K562 (cell line): Measurements from ENCODE around the gene CACNA1E. TPM values are rescaled to one million over a fixed set of nuclear protein-coding genes. Genes with fewer than 3 reads are reported as not detected.

ENCODE experiments used
- ATAC-seq: fragments of 200-7000 bp; cut with Tn5 transposase; 3 replicates; pipeline ENCODE4 v1.9.1; 2020; ENCODE audit warnings: moderate library complexity
- BruUV-seq: library from RNA; stranded (reverse); fragments of 400-500 nt; replicated peaks from 2 replicates; lab custom pipeline; 2021; lab: Mats Ljungman, UMichigan
- CTCF ChIA-PET: fragments of 300-600 bp; formaldehyde crosslinking; extraction: SDS; loops from one replicate; lab custom pipeline; 2021; ENCODE audit warnings: low intra/inter-chr PET ratio; lab: Yijun Ruan, JAX
- POLR2A ChIA-PET: fragments of 300-600, 350-650 bp; sonication (Branson Sonifier 250); formaldehyde crosslinking; extraction: SDS; loops from one replicate; lab custom pipeline; 2021; ENCODE audit warnings: antibody characterized with exemption, inconsistent platforms; lab: Yijun Ruan, JAX
- DNase-seq, 4 experiments: peaks; one replicate each; pipeline versions ENCODE4 v3.0.0 to v3.0.0-alpha.2; 2011 to 2018; ENCODE audit warnings: low spot score in 3 of 4, mixed read lengths in 3 of 4; ENCODE audit errors: extremely low read depth in 1 of 4
- FAIRE-seq: peaks from 2 replicates; lab custom pipeline; 2011; peaks lifted over from hg19 to GRCh38; lab: Jason Lieb, UNC
- H2AFZ ChIP-seq: 2 replicates; pipeline ENCODE4 v1.6.0; 2011; ENCODE audit warnings: low read depth, low read length, control low read depth, inconsistent platforms
- H3K27ac ChIP-seq: fragments of 200-600 bp; 3 replicates; pipeline ENCODE4 v1.8.0; 2011; ENCODE audit warnings: low read depth, mild to moderate bottlenecking, control low read depth, inconsistent platforms, low read length, moderate library complexity, mixed read lengths; ENCODE audit errors: extremely low read depth
- H3K27me3 ChIP-seq, 2 experiments: fragments of 300-600 bp in 1 of 2; 2 replicates in 1 of 2; 3 replicates in 1 of 2; pipeline versions ENCODE4 v1.6.0 to v1.8.0; 2011; ENCODE audit warnings: inconsistent platforms in 2 of 2, low read length in 2 of 2, mild to moderate bottlenecking in 1 of 2, mixed read lengths in 1 of 2, moderate library complexity in 1 of 2; ENCODE audit not compliant: control insufficient read depth in 2 of 2, insufficient read depth in 2 of 2
- H3K36me3 ChIP-seq: fragments of 300-600 bp; 3 replicates; pipeline ENCODE4 v1.8.0; 2011; ENCODE audit warnings: mild to moderate bottlenecking, low read length, inconsistent platforms; ENCODE audit not compliant: control insufficient read depth, insufficient read depth
- H3K4me1 ChIP-seq, 2 experiments: fragments of 200-600 bp in 1 of 2; replicated peaks in 1 of 2; 2 replicates in 1 of 2; 3 replicates in 1 of 2; pipeline versions ENCODE4 v1.5.1 to v1.8.0; 2011; ENCODE audit warnings: inconsistent platforms in 2 of 2, low read length in 2 of 2, mild to moderate bottlenecking in 1 of 2, mixed read lengths in 1 of 2, moderate library complexity in 1 of 2; ENCODE audit not compliant: control insufficient read depth in 2 of 2, insufficient read depth in 2 of 2
- H3K4me2 ChIP-seq: 2 replicates; pipeline ENCODE4 v1.6.1; 2011; ENCODE audit warnings: low read length, control low read depth, inconsistent platforms, mixed read lengths; ENCODE audit not compliant: insufficient read depth
- H3K4me3 ChIP-seq: fragments of 200-600 bp; sonication (generic), shearing (Covaris generic); 2 replicates; pipeline ENCODE4 v1.5.1; 2016; ENCODE audit warnings: control low read depth, inconsistent platforms
- H3K79me2 ChIP-seq: fragments of 200-600 bp; 3 replicates; pipeline ENCODE4 v1.8.0; 2011; ENCODE audit warnings: low read length, inconsistent platforms; ENCODE audit not compliant: control insufficient read depth, insufficient read depth
- H3K9ac ChIP-seq, 2 experiments: 2 replicates each; pipeline versions ENCODE4 v1.6.0 to v1.6.1; 2011; ENCODE audit warnings: low read depth in 2 of 2, low read length in 2 of 2, control low read depth in 1 of 2, inconsistent platforms in 1 of 2, mild to moderate bottlenecking in 1 of 2, mixed read lengths in 1 of 2; ENCODE audit not compliant: insufficient read depth in 1 of 2
- H3K9me1 ChIP-seq: one replicate; pipeline ENCODE4 v1.6.0; 2011; ENCODE audit warnings: inconsistent platforms, mild to moderate bottlenecking, low read length, moderate library complexity; ENCODE audit not compliant: control insufficient read depth, insufficient read depth
- H3K9me3 ChIP-seq: replicated peaks from 2 replicates; pipeline ENCODE4 v1.5.1; 2011; ENCODE audit warnings: low read depth, low read length, inconsistent platforms; ENCODE audit not compliant: control insufficient read depth, insufficient read depth
- H4K20me1 ChIP-seq: replicated peaks from 2 replicates; pipeline ENCODE4 v1.6.1; 2011; ENCODE audit warnings: low read length, inconsistent platforms, mixed read lengths; ENCODE audit not compliant: control insufficient read depth, insufficient read depth
- EWSR1 ChIP-seq: fragments of 450-650 bp; IDR thresholded peaks from 2 replicates; pipeline ENCODE4 v1.6.1; 2018; ENCODE audit warnings: borderline replicate concordance, mild to moderate bottlenecking, low read depth, moderate library complexity; ENCODE audit not compliant: partially characterized antibody
- GABPB1 ChIP-seq: sonication (generic); formaldehyde crosslinking; IDR thresholded peaks from 2 replicates; pipeline ENCODE4 v1.8.0; 2022; ENCODE audit warnings: mild to moderate bottlenecking, missing genetic modification reagents
- ZBED1 ChIP-seq: IDR thresholded peaks from 2 replicates; pipeline ENCODE4 v1.6.1; 2014
- ZNF143 ChIP-seq: sonication (generic); formaldehyde crosslinking; IDR thresholded peaks from 2 replicates; pipeline ENCODE4 v1.9.0; 2022; ENCODE audit warnings: mild to moderate bottlenecking, missing genetic modification reagents
- ZNF507 ChIP-seq: conservative IDR thresholded peaks from 2 replicates; pipeline ENCODE4 v1.6.1; 2017; ENCODE audit warnings: missing genetic modification characterization, missing compliant biosample characterization
- WGBS: fragments of 100-300 bp; shearing (Covaris generic); methylation state at CpG from one replicate; pipeline ENCODE4 v1.1.6; 2016; ENCODE audit warnings: low coverage, mixed read lengths; ENCODE audit not compliant: insufficient coverage; ENCODE audit errors: missing lambda C conversion rate; 5-methylcytosine and 5-hydroxymethylcytosine counted together
- in situ Hi-C: fragments of 300-500 bp; cut with MboI; formaldehyde crosslinking; loops from 4 replicates; pipeline ENCODE4 v1.15.0; 2018; ENCODE audit warnings: inconsistent platforms, mixed read lengths
- intact Hi-C: fragments of 100-400 bp; cut with micrococcal nuclease; formaldehyde crosslinking; loops from 2 replicates; pipeline ENCODE4 v1.14.2; 2022
- polyA plus RNA-seq, 8 experiments: library from polyadenylated mRNA; depleted of rRNA in 4 of 8; stranded (reverse) in 5 of 8; unstranded in 3 of 8; fragments of >200 nt; fragmentation: Nextera tagmentation in 2 of 8; fragmentation: Illumina TruSeq in 1 of 8; extraction: Ambion mirVana in 2 of 8; extraction: Trizol in 1 of 8; gene quantifications; 2 replicates each; pipeline versions ENCODE4 v1.2.1 to v1.2.3, GENCODE V29; 2011 to 2014; ENCODE audit warnings: inconsistent platforms in 1 of 8, missing spikeins in 1 of 8
- total RNA-seq, 7 experiments: library from RNA; depleted of rRNA in 6 of 7; stranded (reverse); fragments of >200 nt in 6 of 7; fragmentation: Illumina TruSeq in 2 of 7; extraction: Trizol in 2 of 7; gene quantifications; 2 replicates each; pipeline versions ENCODE4 v1.2.1 to v1.2.3, GENCODE V29; 2011 to 2021; ENCODE audit warnings: low replicate concordance in 1 of 7
- TF ChIP-seq, protein P1 (sequence below), 2 experiments: fragments of 450-650 bp; IDR thresholded peaks; 2 replicates each; pipeline ENCODE4 v1.6.1; 2016
- TF ChIP-seq, protein P2 (sequence below), 2 experiments: fragments of 450-650 bp in 1 of 2; sonication (generic) in 1 of 2; formaldehyde crosslinking; conservative IDR thresholded peaks; 2 replicates each; pipeline versions ENCODE4 v1.4.0 to v1.8.1; 2020 to 2022; ENCODE audit warnings: mild to moderate bottlenecking in 1 of 2, missing genetic modification reagents in 1 of 2
- TF ChIP-seq, protein P3 (sequence below): sonication (generic); formaldehyde crosslinking; IDR thresholded peaks from 2 replicates; pipeline ENCODE4 v1.8.0; 2022; ENCODE audit warnings: missing genetic modification reagents, mild to moderate bottlenecking, moderate library complexity, borderline replicate concordance
- TF ChIP-seq, protein P4 (sequence below), 3 experiments: fragments of 200-800 bp in 1 of 3; sonication (Bioruptor generic) in 1 of 3; sonication (generic) in 1 of 3; formaldehyde crosslinking in 1 of 3; IDR thresholded peaks; 2 replicates each; pipeline versions ENCODE4 v1.6.1 to v1.8.0; 2016 to 2022; ENCODE audit warnings: mild to moderate bottlenecking in 2 of 3, missing compliant biosample characterization in 2 of 3, missing genetic modification characterization in 2 of 3, missing genetic modification reagents in 1 of 3

CACNA1E gene
- total and polyA plus RNA-seq, 9 of the 15 experiments (the other 6 are each of a cell fraction or from before 2014, with no cell fraction given): under 0.01 to 0.04 TPM; not detected in 7

DNA sequence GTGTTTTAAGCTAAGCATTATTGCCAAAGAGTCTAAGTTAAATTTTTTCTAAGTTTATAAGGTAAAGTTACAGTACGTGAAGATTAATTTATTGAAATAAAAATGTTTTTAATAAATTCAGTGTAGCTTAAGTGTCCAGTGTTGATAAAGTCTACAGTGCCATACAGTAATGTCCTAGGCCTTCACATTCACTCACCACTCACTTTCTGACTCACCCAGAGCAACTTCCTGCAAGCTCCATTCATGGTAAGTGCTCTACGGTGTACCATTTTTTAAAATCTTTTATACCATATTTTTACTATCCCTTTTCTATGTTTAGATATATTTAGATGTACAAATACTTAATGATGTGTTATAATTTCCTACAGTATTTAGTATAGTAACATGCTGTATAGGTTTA, 173.2 kb downstream of the CACNA1E start (continued):
- TF ChIP-seq, protein P1, sequence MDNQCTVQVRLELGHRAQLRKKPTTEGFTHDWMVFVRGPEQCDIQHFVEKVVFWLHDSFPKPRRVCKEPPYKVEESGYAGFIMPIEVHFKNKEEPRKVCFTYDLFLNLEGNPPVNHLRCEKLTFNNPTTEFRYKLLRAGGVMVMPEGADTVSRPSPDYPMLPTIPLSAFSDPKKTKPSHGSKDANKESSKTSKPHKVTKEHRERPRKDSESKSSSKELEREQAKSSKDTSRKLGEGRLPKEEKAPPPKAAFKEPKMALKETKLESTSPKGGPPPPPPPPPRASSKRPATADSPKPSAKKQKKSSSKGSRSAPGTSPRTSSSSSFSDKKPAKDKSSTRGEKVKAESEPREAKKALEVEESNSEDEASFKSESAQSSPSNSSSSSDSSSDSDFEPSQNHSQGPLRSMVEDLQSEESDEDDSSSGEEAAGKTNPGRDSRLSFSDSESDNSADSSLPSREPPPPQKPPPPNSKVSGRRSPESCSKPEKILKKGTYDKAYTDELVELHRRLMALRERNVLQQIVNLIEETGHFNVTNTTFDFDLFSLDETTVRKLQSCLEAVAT (IDR thresholded peaks at IDR 0.05): no peak
- TF ChIP-seq EWSR1 (no peak), GABPB1 (CRISPR knock-in tag) (no peak)
- TF ChIP-seq, protein P2, sequence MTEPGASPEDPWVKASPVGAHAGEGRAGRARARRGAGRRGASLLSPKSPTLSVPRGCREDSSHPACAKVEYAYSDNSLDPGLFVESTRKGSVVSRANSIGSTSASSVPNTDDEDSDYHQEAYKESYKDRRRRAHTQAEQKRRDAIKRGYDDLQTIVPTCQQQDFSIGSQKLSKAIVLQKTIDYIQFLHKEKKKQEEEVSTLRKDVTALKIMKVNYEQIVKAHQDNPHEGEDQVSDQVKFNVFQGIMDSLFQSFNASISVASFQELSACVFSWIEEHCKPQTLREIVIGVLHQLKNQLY (CRISPR knock-in tag; conservative IDR thresholded peaks at IDR 0.05): no peak
- TF ChIP-seq, protein P3, sequence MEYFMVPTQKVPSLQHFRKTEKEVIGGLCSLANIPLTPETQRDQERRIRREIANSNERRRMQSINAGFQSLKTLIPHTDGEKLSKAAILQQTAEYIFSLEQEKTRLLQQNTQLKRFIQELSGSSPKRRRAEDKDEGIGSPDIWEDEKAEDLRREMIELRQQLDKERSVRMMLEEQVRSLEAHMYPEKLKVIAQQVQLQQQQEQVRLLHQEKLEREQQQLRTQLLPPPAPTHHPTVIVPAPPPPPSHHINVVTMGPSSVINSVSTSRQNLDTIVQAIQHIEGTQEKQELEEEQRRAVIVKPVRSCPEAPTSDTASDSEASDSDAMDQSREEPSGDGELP: no peak

DNA sequence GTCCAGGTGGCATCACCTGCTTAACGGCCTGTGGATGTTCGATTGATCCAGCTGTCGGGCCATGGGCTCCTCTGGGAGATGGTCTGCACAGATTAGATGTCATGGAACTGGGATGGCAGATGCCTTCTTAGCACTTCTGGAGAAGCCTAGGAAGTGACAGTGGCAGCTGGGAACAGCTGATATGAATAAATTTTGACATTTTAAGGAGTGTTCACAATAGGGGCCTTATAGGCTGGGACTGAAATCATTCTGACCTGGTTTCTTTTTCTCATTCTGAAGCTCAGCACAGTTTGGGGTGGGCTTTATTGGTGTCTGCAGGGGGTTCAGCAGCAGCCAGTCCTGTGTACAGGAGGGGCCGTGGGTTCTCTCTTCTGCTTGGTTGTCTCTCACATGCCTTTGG, 175.3 kb downstream of the CACNA1E start:
- Histone ChIP-seq H3K9me1 (no peaks in the 10 kb centered on the region), H3K36me3 (no peaks in the 10 kb centered on the region), H3K9me3 (no peaks in the 10 kb centered on the region), H4K20me1 (no peaks in the 10 kb centered on the region), H3K4me2 (no peak overlapping the region), H3K79me2 (no peaks in the 10 kb centered on the region), H2AFZ (no peak overlapping the region), H3K27me3 (no peaks in the 10 kb centered on the region), H3K9ac (no peak overlapping the region), H3K4me3 (no peak overlapping the region), H3K27ac (no peak overlapping the region), H3K4me1 (no peaks in the 10 kb centered on the region)
- WGBS: 0% methylated on average over 4 of the region's 4 CpGs
- FAIRE-seq (no peak), DNase-seq (no peak), ATAC-seq (no peak)
- in situ Hi-C loops (no loop called here), intact Hi-C loops (no loop called here)
- no TSS peak for BruUV-seq
- TF ChIP-seq ZBED1 (no peak), ZNF507 (tag) (no peak), ZNF143 (CRISPR knock-in tag) (no peak)
- TF ChIP-seq, protein P4, sequence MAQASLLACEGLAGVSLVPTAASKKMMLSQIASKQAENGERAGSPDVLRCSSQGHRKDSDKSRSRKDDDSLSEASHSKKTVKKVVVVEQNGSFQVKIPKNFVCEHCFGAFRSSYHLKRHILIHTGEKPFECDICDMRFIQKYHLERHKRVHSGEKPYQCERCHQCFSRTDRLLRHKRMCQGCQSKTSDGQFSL (CRISPR knock-in tag; IDR thresholded peaks at IDR 0.05): no peak
- TF ChIP-seq, protein P4 (tag; IDR thresholded peaks at IDR 0.05): no peak
- ChIA-PET CTCF (no interaction called here), POLR2A (no interaction called here)
